Colonic mucosa (tissue), 4 donors: ENCODE measurements around the gene NNT. TPM values are rescaled to one million over a fixed set of nuclear protein-coding genes. Genes with fewer than 3 reads are reported as not detected.

Source experiments
- DNase-seq: peaks from one replicate; pipeline ENCODE4 v3.0.0-alpha.2; 2020
- H3K27ac ChIP-seq: fragments of 200-600 bp; one replicate; pipeline ENCODE4 v1.8.0; 2021
- H3K27me3 ChIP-seq: fragments of 200-600 bp; one replicate; pipeline ENCODE4 v1.8.0; 2021
- H3K36me3 ChIP-seq: fragments of 200-600 bp; one replicate; pipeline ENCODE4 v1.8.0; 2021
- H3K4me1 ChIP-seq: fragments of 200-600 bp; one replicate; pipeline ENCODE4 v1.8.0; 2021; ENCODE audit warnings: mild to moderate bottlenecking
- H3K4me3 ChIP-seq: fragments of 200-600 bp; one replicate; pipeline ENCODE4 v1.8.0; 2021
- H3K9ac ChIP-seq, 2 donors: one replicate each; pipeline ENCODE4 v1.7.0; 2013; ENCODE audit warnings: control low read depth in 2 of 2, low read depth in 2 of 2, low read length in 2 of 2
- H3K9me3 ChIP-seq: fragments of 200-600 bp; one replicate; pipeline ENCODE4 v1.8.0; 2021
- intact Hi-C: fragments of 100-400 bp; cut with DNase I; formaldehyde crosslinking; loops from one replicate; pipeline ENCODE4 v1.14.1; 2022
- total RNA-seq, 2 donors: library from RNA; stranded (reverse); fragmentation: NEBNext Ultra II Directional in 1 of 2; extraction: Animal tissue kit (Norgen Biotek cat#: 25700) in 1 of 2; gene quantifications; one replicate each; pipeline ENCODE4 v1.2.1, GENCODE V29; 2021
- TF ChIP-seq, protein P1 (sequence below): fragments of 200-600 bp; IDR thresholded peaks from one replicate; pipeline ENCODE4 v1.8.0; 2022; ENCODE audit warnings: antibody characterized with exemption, mild to moderate bottlenecking
- donor health status: healthy.
- donor health status: DM: no; HTN: no; CAD: no.
- donor health status: DM: no; HTN: no; CAD: no.

Gene NNT
- total RNA-seq, 2 donors from 2014 or later, result 81.3 to 148 TPM

DNA sequence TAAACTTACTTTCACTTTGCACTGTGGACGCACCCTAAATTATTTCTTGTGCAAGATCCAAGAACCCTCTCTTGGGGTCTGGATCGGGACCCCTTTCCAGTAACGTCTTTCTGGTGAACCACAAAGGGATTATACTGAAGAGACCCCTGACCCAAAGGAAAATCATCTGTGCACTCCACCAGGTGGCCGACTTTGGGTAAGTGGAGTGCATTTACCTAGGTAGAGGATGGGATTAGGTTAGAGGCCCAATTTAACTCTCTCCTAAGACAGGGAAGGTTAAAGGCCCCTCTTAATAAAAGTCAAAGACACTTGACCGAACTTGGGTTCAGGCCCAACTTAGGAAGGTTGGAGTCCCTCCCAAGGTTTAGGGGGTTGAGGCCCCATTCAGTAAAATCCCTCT lies 37.9 kb upstream of the NNT start:
- no peaks in the 10 kb centered on the region for H3K9me3 ChIP-seq
- H3K27ac ChIP-seq, result no peak overlapping the region
- intact Hi-C loops, result no loop called here
- H3K9ac ChIP-seq, result no peak overlapping the region
- H3K4me1 ChIP-seq, result no peaks in the 10 kb centered on the region
- no peak for DNase-seq
- H3K36me3 ChIP-seq, result no peaks in the 10 kb centered on the region
- H3K4me3 ChIP-seq, result no peak overlapping the region
- TF ChIP-seq, protein P1, sequence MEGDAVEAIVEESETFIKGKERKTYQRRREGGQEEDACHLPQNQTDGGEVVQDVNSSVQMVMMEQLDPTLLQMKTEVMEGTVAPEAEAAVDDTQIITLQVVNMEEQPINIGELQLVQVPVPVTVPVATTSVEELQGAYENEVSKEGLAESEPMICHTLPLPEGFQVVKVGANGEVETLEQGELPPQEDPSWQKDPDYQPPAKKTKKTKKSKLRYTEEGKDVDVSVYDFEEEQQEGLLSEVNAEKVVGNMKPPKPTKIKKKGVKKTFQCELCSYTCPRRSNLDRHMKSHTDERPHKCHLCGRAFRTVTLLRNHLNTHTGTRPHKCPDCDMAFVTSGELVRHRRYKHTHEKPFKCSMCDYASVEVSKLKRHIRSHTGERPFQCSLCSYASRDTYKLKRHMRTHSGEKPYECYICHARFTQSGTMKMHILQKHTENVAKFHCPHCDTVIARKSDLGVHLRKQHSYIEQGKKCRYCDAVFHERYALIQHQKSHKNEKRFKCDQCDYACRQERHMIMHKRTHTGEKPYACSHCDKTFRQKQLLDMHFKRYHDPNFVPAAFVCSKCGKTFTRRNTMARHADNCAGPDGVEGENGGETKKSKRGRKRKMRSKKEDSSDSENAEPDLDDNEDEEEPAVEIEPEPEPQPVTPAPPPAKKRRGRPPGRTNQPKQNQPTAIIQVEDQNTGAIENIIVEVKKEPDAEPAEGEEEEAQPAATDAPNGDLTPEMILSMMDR, result no peak
- no peaks in the 10 kb centered on the region for H3K27me3 ChIP-seq

DNA sequence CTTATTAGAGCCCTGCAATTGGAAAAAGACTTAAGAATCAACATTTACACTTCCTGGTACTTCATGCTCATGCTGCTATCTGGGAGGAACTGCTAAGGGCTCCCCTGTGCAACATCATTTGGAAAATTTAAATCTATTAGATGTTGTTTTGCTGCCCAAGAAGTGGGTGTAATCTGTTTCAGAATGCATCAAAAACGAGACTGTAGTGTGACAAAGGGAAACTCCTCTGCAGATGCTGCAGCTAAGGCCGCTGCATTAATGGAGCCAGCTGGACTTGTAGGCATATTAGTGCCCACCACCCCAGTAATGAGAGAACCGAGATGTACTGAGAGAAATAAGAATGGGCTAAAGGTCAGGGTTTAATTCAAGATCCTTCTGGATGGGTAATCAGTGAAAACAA lies 35.0 kb upstream of the NNT start:
- Histone ChIP-seq H3K27ac (no peak overlapping the region), H3K4me1 (no peaks in the 10 kb centered on the region)

DNA sequence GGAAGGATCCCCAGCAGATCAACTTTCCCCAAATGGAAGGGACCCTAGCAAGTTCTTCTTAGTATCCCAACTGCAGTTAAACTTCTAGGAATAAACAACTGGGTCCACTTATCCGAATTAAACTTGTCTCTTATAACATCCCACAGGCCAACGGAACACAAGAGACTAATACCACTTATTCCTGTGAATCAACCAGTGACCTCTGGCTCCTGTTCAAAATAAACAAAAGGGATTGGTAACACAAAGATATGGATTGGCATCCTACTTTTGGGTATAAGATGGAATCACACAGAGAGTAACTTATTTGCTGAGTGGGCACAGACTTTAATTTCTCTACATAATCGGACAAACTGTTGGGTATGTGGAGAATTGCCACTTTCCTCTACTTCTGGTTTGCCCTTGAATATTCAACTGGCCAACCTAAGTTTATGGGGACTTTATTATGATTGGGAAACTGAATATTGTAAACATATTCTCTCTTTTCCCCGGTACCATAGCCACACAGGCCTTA lies 33.7 kb upstream of the NNT start:
- intact Hi-C loops, result no loop called here
- Histone ChIP-seq H3K4me1 (no peaks in the 10 kb centered on the region), H3K27me3 (no peaks in the 10 kb centered on the region), H3K9ac (no peak overlapping the region), H3K27ac (no peak overlapping the region), H3K4me3 (no peak overlapping the region), H3K9me3 (no peaks in the 10 kb centered on the region), H3K36me3 (no peaks in the 10 kb centered on the region)
- no peak for DNase-seq
- TF ChIP-seq, protein P1, result no peak

More for the DNA sequence above, 35.0 kb upstream of the NNT start:
- TF ChIP-seq, protein P1, result no peak
- Histone ChIP-seq H3K4me3 (no peak overlapping the region), H3K27me3 (no peaks in the 10 kb centered on the region), H3K9me3 (no peaks in the 10 kb centered on the region), H3K9ac (no peak overlapping the region), H3K36me3 (no peaks in the 10 kb centered on the region)
- DNase-seq, result no peak
- intact Hi-C loops, result no loop called here

DNA sequence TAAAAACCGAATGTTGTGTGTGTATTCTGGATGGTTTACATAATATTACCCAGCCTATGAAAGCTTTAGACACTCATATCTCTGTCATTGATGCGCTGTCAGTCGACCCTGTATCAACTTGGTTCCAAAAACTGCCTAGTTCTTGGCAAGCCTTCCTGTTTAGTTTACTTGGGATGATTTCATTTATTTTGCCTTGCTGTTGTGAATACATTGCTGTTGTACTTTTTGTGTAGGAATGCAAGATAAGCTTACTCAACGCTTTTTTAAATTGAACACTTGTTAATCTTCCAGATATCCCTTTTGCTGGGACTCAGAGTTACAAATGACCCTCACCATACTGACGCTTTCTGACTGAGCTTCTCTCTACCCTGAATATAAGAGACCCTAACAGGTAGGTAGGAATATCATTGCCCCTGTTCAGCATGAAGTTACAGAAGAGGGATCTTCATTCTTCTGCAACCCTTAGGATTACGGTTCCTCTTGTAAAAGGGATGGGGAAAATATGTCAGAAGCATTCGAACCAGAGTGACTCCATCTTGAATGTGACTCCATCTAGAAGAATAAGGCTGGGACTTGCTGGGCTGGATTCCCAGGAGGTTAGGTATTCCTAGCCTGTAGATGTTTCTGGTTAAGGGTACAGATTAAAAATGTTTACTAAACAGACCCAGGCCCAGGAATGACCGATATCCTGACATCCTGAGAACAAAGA lies 32.4 kb upstream of the NNT start:
- Histone ChIP-seq H3K36me3 (no peaks in the 10 kb centered on the region), H3K9ac (no peak overlapping the region), H3K4me3 (no peak overlapping the region), H3K27ac (no peak overlapping the region), H3K4me1 (no peaks in the 10 kb centered on the region), H3K27me3 (no peaks in the 10 kb centered on the region), H3K9me3 (no peaks in the 10 kb centered on the region)
- DNase-seq, result no peak
- TF ChIP-seq, protein P1, result no peak
- intact Hi-C loops, result no loop called here

DNA sequence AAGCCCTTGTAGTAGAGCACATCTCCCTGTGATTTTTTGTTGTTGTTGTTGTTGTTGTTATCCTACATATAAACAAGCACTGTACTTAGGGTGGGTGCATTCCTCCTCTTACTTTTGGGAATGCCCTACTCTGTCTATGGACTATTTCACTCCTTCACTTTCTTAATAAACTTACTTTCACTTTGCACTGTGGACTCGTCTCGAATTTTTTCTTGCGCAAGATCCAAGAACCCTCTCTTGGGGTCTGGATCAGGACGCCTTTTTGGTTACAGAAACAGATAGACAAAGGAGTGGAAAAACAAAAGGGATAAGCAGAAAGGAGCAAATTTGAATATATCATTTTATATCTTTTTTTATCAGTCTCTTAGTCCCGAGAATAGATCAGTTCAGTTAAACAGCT lies 31.7 kb upstream of the NNT start:
- Histone ChIP-seq H3K27ac (no peak overlapping the region), H3K4me1 (no peaks in the 10 kb centered on the region), H3K9me3 (no peaks in the 10 kb centered on the region), H3K4me3 (no peak overlapping the region), H3K9ac (no peak overlapping the region), H3K36me3 (no peaks in the 10 kb centered on the region), H3K27me3 (no peaks in the 10 kb centered on the region)
- DNase-seq, result no peak
- intact Hi-C loops, result no loop called here
- TF ChIP-seq, protein P1, result no peak
